Left ventricle myocardium superior (tissue), 1 donor: ENCODE results near the gene CDCA4. TPM values are rescaled to one million over a fixed set of nuclear protein-coding genes. Genes with fewer than 3 reads are reported as not detected.
A peak's percentile ranks its signal among the peaks of the same experiment; 100 is the strongest.

Experiments
- ATAC-seq: fragments of 200-7000 bp; cut with Tn5 transposase; one replicate; pipeline ENCODE4 v1.9.1; 2020; ENCODE audit warnings: mild to moderate bottlenecking, moderate library complexity
- DNase-seq: peaks from one replicate; pipeline ENCODE4 v3.0.0-alpha.2; 2020
- intact Hi-C: fragments of 100-400 bp; cut with micrococcal nuclease; formaldehyde crosslinking; loops from one replicate; pipeline ENCODE4 v1.11.0; 2022
- total RNA-seq: library from RNA; stranded (reverse); fragmentation: NEBNext Ultra II Directional; extraction: Animal tissue kit (Norgen Biotek cat#: 25700); gene quantifications from one replicate; pipeline ENCODE4 v1.2.1, GENCODE V29; 2021
- donor health status: DM: no; HTN: yes; CAD: no; lungs with severe emphysema.

Gene CDCA4
- total RNA-seq, 1 donor from 2014 or later: 1.9 TPM

GRCh38 chr14:104972301-104973134, 48.4 kb downstream of the CDCA4 start:
- intact Hi-C loops: loop anchor here (10.0 kb wide), 1 partner anchor 72 kb away; no protein-coding TSS in a partner anchor
- DNase-seq: peak; percentile 31
- ATAC-seq: no peak

DNA sequence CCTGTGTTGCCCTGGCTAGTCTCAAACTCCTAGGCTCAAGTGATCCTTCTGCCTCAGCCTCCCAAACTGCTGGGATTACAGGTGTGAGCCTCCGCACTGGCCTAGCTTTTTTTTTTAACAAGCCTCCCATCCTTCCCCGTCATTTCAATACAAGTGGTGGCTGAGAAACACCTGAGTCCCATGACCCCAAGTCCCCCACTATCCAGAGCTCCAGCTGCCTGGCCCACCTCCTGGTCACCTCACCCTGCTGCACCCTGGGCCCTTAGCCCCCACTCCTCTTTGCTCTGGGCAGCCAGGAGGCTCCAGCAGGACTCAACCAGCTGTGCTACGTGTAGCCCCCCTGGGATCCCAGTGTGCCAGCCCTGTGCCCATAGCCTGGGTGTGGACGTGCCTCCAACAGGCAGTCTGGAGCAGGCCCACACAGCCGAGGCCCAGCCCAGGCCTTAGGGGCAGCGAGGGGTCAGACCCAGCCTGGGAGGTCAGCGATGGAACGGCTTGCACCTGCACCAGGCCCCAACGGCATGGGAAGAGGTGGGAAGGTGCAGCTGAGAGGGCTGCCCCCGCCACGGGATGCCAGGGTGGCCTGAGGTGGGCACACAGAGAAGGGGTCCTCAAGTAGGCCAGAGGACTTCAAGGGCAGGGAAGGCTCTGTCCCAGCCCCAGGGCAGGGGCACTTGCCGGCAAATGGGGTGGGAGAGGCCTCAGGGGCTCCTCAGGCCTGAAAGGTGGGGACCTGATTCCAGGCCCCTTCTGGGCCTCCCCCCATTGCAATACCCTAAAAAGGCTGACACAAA, 49.2 kb downstream of the CDCA4 start:
- intact Hi-C loops: loop anchor here (10.0 kb wide), 1 partner anchor 73 kb away; no protein-coding TSS in a partner anchor
- no peak for ATAC-seq
- peak; percentile 27 for DNase-seq

- DNase-seq: peak; percentile 61
- intact Hi-C loops: loop anchor here (10.0 kb wide), 1 partner anchor 74 kb away; no protein-coding TSS in a partner anchor
- peak; percentile 13 for ATAC-seq
Measured at GRCh38 chr14:104970231-104971068, 50.4 kb downstream of the CDCA4 start.

GRCh38 chr14:104969741-104970230, 51.1 kb downstream of the CDCA4 start:
- DNase-seq (no peak), ATAC-seq (no peak)
- intact Hi-C loops: loop anchor here (10.0 kb wide), 1 partner anchor 75 kb away; no protein-coding TSS in a partner anchor

GRCh38 chr14:104968541-104969401, 52.1 kb downstream of the CDCA4 start:
- DNase-seq (peak; percentile 31), ATAC-seq (no peak)
- intact Hi-C loops: no loop called here

- intact Hi-C loops: no loop called here
- peak; percentile 78 for ATAC-seq
- DNase-seq: peak; percentile 86
Measured at GRCh38 chr14:104968153-104968527, 52.7 kb downstream of the CDCA4 start.

DNA sequence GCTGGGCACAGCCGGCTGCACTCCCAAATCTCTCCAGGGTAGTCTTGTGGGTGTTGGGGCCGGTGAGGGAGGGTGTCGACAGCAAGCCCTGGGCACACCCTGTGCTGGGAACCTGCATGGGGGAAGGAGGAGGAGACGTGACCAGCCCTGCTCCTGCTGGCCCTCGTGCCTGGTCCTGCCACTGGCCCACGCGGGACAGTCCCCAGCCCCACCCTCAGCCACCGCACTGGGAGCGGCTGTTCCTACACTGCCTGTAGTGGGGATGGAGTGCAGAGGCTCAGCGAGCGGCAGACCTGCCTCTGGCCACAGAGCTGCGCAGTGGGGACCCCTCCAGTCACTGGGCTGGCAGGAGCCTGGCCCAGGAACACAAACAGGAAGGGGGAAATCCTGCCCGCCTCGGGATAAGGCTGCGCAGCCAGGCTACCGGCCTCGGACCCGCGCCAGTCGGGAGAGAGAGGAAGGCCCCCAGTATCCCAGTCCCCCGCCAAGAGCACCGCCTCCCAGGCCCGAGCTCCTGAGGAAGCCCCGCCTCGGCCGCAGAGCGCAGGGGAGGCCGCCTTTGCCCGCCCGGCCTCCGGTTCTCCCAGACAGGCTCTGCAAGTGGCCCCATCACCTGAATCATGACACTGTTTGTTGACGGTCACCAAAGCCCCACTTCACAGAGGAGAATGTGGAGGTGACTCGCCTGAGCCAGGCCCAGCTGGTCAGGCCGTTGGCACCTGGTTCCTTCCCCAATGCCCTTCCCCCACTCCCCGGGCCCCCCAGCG, 53.3 kb downstream of the CDCA4 start:
- intact Hi-C loops: no loop called here
- ATAC-seq: peak; percentile 69
- peak; percentile 71 for DNase-seq

GRCh38 chr14:104966981-104967385, 53.9 kb downstream of the CDCA4 start:
- DNase-seq: peak; percentile 42
- intact Hi-C loops: no loop called here
- peak; percentile 14 for ATAC-seq

GRCh38 chr14:104966261-104966865, 54.5 kb downstream of the CDCA4 start:
- intact Hi-C loops: no loop called here
- DNase-seq: peak; percentile 11
- no peak for ATAC-seq

DNA sequence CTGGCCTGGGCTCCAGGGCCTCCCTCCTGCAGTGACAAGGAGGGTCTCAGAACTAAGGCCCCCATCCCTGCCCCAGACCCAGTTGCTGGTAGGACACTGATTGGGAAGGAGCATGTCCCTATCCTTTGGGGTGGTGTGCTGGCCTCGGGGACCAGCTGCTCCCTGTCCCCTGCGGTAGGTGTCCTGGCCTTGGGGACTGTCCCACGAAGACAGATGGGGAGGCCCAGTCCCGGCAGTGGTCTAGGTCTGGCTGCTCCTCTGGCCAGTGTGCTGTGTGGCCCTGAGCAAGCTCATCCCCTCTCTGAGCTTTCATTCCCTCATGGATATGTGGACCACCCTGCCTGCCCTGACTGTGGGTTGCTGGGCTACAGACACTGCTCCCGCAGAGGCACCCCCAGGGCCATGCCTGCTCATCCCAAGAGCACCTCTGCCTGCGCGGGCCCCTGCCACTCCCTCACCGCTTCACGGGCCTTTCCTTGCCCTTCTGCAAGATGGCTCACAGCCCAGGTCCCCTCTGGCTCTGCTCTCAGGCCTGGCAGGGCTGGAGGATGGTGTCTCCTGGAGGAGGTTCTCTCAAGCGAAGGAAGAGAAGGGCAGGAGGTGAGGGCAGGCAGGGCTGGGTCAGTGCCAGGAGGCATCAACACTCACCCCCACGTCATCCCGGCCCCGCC, 55.2 kb downstream of the CDCA4 start:
- intact Hi-C loops: no loop called here
- no peak for ATAC-seq
- DNase-seq: peak; percentile 15

GRCh38 chr14:104964546-104964945, 56.3 kb downstream of the CDCA4 start:
- intact Hi-C loops: no loop called here
- no peak for DNase-seq
- no peak for ATAC-seq

Other genes with a start within 250 kb of the CDCA4 start
- gene AKT1, start 225.3 kb downstream of the CDCA4 start, total RNA-seq: 142 TPM
- gene ZBTB42, start 220.0 kb downstream of the CDCA4 start, total RNA-seq: 5.3 TPM
- gene CEP170B, start 155.8 kb downstream of the CDCA4 start, total RNA-seq: 10.7 TPM
- gene PLD4, start 96.2 kb downstream of the CDCA4 start, total RNA-seq: 0.27 TPM
- gene AHNAK2, start 42.7 kb downstream of the CDCA4 start, total RNA-seq: 2.5 TPM
- 1.5 TPM for gene CLBA1, start 35.3 kb downstream of the CDCA4 start, total RNA-seq
- gene GPR132, start 44.3 kb upstream of the CDCA4 start, total RNA-seq: 1.3 TPM
- 33.6 TPM for gene JAG2, start 147.7 kb upstream of the CDCA4 start, total RNA-seq
- 34.7 TPM for gene NUDT14, start 160.2 kb upstream of the CDCA4 start, total RNA-seq
- gene BTBD6, start 227.4 kb upstream of the CDCA4 start, total RNA-seq: 51.6 TPM